Stimulated activated CD4-positive, alpha-beta T cell treated with anti-CD3 and anti-CD28 coated beads, Interleukin-4, amount 100 ng/mL, for 48 hours (primary cell): ENCODE measurements around the gene ULK4.
"Not testable (repeated sequence)": the region's sequence is repeated elsewhere in the genome, so short reads cannot be mapped to it uniquely, and the experiment has no call there.

ENCODE experiments used
- DNase-seq, 2 donors: peaks; one replicate each; pipeline ENCODE4 v3.0.0-alpha.2; 2020; ENCODE audit warnings: low read depth in 2 of 2

Gene ULK4

DNA sequence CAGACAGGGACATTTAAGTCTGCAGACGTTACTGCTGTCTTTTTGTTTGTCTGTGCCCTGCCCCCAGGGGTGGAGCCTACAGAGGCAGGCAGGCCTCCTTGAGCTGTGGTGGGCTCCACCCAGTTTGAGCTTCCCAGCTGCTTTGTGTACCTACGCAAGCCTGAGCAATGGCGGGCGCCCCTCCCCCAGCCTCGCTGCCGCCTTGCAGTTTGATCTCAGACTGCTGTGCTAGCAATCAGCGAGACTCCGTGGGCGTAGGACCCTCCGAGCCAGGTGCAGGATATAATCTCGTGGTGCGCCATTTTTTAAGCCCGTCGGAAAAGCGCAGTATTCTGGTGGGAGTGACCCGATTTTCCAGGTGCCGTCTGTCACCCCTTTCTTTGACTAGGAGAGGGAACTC is 314.2 kb downstream of the ULK4 start:
- not testable (repeated sequence) for DNase-seq

DNA sequence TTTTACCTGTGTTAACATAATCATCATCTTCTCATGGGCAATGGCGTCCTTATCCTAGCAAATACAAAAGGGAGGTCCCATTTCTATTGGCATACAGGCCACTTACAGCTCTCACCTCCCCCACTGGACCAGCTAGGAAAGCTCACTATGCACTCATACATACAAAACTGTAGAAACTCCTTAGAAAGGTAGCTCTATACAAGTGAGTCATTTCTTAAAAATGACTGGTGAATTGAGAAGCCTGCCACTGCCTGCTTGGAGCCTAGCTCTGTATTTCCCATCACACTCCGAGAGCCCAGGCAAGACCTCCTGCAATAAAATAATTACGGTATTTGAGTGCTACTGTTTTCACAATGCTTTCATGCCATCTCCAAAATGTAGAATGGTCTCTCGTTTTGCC is 321.8 kb downstream of the ULK4 start:
- no peak for DNase-seq

DNA sequence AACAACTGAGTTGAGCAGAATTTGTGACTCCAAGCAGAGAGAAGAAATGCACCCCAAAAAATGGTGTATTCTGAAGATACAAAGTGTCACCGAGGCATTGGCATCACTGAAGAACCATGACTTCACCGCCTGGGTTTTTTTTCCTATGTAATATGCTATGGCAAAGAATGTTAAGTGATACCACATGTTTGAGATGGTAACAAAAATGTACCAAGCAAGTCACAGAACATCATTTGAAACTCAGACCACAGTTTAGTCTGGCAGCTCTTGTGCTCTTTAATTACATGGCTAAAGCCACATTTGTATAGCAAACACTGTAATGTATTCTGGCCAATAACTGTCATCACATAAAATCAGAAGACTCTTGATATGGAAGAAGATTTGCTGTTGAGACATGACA is 323.5 kb downstream of the ULK4 start:
- no peak for DNase-seq

DNA sequence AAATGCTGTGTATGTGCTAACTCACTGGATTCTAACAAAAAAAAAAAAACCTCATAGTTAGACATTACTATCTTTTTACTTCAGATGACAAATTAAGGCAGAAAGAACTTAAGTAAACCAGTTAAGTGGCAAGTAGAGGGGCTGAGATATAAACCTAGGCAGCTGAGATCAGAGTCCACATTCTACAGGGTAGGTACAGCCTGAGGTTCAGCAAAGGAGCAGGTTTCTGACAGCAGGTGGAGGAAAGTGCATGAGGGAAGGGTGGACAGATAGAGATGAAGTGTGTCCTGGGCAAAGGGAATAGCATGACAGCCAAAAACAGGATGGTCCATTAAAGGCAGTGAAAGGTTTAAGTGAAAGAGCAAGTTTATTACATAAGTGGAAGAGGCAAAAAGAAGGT is 329.2 kb downstream of the ULK4 start:
- DNase-seq = no peak

DNA sequence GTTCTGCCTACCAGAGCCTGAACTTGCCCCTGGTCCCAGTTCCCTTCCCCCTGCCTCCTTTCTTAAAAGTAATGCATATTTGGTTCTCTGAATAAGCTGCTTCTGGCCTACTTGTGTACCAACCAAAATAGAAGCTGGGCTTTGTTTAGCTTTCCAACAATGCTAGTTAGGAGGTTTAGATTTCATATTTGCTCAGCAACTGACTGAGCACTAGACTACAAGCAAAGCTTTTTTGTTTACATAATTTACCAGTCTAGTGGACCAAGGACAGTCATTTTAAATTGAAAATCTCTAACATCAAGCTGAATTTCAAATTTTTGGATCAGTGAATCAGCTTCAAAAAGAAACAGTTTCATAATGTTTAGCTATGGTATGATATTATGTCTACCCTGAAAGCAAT is 331.2 kb downstream of the ULK4 start:
- DNase-seq = no peak

DNA sequence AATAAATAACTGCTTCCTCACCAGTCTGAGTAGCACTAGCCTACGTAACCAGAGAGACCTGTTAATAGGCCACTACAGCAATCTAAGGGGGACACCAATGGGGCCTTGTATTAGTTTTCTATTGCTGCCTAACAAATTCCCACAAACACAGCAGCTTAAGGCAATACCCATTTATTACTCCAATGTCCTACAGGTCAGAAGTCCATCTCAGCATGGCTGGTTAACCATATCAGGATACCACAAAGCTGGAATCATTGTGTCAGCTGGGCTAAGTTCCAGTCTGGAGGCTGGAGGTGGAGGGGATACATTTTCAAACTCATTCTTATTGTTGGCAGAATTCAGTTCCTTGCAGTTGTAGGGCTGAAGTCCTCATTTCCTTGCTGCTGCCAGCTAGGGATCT is 331.9 kb downstream of the ULK4 start:
- DNase-seq = no peak

DNA sequence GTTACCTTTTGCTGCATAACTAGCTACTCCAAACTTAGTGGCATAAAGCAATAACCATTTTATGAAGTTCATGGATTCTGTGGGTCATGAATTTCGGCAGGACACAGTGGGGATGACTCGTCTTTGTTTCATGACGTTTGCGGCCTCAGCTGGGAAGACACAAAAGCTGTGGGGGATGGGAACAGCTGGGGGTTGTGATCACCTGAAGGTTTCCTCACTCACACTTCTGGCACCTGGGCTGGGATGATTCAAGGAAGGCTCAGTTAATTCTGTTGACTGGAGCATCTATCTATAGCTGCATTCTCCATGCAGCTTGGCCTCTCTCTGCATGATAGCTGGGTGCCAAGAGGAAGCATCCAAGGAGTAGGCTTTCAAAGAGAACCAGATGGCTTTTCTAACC is 332.8 kb downstream of the ULK4 start:
- DNase-seq = no peak

DNA sequence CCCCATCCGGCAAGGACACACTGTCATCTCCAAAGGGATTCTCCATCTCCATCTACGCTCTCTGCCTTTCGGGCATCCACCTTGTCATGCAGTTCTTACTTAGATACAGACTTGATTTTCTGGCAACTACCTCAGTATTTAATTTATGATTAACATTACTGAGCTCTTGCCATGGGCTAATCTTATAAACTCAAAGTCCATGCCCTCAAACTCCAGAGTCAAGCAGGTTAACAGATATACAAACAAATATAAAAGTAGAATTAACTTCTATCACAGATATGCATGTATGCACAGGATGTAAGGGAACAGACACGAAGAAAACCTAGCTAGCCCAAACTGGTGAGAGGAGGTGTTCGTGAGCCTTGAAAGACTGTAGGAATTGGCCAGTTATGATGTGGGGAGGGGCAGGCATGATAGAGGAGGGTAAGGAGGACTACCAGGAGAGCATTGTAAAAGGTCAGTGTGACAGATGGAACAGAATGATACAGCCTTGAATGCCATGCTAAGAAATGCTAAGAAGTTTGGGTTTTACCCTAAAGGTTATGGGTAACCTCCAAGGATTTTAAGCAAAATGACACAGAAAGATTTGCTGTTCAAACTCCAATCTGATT is 334.3 kb downstream of the ULK4 start:
- DNase-seq = no peak

DNA sequence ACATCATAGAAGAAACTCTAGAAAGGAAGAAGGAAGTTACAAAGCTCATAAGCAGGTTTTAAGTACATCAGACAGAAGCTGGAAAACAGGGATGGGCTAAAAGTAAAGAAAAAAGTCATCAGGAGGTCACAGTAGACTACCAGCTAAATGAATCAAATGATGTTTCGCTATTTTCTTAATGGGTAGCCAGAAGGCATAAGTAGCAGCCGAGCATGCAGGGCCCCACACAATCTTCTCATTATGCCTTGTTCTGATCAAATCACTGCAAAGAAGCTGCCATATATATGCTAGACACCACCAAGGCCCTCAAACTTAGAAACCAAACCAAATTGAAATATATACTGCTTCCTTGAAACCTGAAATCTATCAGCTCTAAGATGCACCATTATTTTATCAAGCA is 349.1 kb downstream of the ULK4 start:
- DNase-seq = no peak

DNA sequence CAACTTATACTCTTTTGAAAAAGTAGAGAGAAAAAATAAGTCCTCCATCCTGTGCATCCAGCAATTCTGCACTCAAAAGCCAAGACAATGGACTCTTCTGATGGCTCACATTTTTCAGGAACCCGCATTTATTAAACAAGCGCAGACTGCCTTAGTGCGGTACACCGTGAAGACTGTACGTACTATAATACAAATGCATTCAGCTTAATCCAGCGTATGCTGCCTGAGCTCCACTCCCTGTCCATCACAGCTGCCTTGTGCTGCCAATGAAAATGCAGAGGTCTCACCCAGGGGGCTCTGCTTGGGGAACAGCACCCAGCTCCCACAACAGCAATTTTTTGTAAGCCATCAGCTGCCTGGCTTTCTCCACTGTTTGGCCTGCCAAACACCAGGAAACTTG is 350.9 kb downstream of the ULK4 start:
- DNase-seq = no peak

DNA sequence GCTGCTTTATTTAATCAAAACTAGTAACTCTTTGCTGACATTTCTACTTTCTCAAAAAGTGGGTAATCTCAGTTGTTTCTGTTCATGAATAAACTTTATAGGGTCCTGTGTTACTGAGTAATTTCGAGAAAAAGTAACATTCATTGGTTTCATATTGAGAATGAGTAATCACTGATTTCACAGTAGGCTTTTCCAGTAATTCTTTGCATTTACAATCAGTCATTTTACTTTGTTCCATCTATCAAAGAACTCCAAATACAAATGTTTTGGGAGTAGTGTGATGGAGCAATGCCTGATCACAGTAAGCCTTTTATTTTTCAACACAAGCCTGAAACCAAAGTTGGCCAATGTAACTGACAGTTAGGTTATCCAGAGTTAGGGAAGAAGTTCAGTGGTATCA is 353.6 kb downstream of the ULK4 start:
- DNase-seq = no peak

DNA sequence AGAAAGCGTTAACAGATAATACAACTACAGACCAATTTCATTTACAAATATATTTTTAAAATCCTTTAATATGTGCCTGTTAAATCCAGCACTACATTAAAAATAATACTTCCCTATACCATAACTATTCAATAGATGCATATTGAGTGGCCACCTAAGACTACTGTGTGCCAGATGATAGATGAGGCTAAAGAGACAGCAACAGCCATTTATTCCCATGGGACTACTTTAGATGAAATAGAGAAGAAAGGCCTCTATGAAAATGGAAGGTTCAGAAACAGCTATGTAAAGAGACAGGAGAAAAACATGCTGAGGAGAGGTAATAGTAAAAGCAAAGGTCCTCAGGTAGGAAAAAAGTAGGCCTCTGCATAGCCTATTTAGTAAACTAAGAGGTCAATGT is 358.1 kb downstream of the ULK4 start:
- DNase-seq = no peak

DNA sequence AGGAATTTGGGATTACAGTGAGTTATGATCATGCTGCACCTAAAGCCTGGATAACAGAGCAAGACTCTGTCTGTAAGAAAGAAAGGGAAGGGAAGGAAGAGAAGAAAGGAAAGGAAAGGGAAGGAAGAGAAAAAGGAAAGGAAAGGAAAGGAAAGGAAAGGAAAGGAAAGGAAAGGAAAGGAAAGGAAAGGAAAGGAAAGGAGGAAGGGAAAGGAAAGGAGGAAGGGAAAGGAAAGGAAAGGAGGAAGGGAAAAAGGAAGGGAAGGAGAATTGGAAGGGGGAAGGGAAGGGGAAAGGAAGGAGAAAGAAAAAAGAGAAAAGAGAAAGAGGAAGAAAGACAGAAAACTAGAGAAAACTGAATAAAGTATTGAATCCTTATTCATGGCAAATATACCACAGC is 359.8 kb downstream of the ULK4 start:
- DNase-seq = no peak

DNA sequence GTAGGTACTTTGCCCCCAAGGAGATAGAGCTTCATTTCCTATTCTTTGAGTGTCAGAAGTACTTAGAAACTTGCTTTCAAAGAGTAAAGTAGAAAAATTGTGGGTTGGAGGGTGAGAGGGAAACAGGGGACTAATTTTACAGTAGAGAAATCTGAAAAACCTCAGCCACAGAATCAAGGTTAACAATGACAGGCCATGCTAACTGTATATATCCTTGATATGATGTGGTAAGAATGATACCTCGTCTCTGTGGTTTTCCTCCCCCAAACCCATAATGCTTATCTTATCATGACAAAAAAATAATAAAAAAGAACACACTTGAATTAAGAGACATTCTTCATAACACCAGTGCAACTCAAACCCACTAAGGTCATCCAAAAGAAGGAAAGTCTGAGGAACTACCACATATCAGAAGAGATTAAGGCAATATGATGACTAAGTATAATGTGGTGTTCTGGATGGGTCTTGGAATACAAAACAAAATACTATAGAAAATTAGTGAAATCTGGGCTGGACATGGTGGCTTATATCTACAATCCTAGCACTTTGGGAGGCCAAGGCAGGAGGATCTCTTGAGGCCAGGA is 360.4 kb downstream of the ULK4 start:
- no peak for DNase-seq

DNA sequence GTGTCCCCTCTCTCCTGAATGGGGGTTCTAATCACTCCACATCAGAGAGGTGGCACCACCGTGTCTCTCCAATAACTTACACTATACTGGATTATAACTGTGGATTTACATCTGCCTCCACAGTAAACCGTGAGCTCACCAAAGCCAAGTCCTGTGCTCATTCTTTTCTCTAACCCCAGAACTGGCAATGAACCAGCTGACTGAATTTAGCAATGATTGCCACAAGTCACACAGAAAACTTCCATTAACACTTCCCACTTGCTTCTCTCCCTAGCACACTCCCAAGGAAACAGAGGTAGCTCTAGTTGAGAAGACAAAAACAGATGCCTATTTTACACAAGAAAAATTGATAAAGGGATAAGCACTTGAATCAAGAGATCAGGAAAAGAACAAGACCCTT is 361.3 kb downstream of the ULK4 start:
- DNase-seq = no peak

DNA sequence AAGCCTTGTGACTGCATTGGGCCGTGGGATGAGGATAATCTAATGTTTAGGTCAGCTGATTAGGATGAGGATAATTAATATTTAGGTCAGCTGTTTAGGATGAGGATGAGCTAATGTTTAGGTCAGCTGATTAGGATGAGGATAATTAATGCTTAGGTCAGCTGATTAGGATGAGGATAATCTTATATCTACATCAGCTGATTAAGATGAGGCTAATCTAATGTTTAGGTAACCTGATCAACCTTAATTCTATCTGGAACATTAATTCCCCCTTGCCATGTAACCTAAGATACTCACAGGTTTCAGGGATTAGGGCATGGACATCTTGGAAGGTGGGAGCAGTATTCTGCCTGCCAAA is 362.8 kb downstream of the ULK4 start:
- DNase-seq = no peak

DNA sequence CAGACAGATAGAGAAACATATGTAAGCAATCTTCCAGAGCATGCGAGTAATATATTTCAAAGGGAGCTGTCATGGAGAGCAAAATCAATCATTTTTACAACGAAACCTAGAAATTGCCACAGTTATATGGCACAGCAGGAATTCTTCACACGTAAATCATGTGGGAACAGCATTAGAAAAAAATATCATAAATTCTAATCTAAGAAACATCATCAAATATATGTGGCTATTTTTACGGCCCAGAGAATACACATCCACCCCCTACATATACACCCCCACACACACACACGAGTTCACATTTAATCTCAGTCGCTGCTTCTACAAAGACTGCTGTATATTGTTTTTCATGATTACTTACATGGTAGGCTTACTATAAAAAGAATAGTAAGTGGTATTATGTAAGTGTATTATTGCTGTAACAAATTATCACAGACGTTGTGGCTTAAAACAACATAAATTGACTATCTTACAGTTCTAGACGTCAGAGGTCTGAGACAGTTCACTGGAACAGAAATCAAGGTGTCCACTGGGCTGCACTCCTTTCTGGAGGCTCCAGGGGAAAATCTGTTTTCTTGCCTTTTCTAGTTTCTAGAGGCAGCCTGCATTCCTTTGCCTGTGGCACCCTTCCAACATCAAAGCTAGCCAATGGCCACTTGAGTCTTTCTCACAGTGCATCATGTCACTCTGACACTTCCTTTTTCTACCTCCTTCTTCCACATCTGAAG is 363.3 kb downstream of the ULK4 start:
- no peak for DNase-seq

DNA sequence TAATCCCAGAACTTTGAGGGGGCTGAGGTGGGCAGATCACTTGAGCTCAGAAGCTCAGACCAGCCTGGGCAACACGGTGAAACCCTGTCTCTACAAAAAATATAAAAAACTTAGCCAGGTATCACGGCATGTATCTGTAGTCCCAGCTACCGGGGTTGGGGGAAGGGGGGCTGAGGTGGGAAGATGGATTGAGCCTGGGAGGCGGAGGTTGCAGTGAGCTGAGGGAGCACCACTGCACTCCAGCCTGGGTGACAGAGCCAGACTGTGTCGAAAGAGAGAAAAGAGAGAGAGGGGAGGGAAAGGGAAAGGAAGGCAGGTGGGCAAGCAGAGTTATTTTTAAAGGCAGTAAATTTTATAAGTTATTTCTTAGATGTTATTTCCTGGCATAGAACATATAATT is 368.1 kb downstream of the ULK4 start:
- DNase-seq = no peak

DNA sequence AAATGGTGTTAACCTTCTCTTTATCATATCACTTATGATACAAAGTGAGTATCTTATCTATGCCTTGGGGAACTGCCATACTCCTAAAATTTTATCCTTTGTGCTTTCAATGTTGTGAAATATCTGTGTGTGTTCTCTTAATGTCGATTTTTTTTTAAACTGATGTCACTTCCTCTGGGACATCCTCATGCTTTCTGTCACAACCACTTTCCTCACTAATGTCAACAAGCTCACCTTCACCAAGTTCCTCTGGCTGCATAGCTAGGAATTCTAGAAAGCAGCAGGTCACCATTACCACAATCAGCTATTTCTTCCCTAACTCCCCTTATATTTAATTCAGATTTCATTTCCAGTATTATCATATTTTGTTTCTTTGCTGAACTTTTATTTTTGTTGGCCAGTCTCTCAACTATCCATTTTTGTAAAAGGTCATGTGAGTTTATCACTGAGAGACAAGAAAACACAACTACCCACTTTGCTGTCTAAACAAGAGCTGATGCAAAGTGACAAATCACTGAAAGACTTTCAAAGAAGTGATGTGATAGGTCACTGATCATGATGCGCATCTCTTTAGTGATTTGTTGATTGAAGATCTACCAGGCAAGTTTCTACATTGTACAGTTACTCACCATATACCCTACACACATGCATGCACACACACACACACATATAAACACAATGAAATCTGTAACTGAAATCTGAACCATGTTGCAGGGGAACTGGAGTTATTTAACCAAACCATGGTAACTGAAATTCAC is 369.0 kb downstream of the ULK4 start:
- DNase-seq = no peak

DNA sequence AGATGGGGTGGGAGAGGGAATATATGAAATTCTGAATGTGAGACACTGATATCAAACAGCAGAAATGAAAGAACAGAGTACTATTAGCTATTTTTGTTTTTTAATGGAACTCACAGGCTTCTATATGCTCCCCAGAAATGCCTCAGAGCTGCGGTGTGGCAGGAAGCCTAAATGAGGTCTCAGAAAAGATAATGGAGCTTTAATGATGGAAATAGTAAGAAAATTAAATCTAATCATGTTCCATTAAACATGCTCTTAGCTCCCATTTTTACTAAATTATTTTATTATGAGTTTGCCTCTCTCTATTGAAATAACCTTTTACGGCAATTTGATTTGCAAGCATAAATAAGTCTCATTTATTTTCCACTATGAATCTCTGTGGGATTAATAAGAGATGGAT is 378.9 kb downstream of the ULK4 start:
- DNase-seq = no peak

DNA sequence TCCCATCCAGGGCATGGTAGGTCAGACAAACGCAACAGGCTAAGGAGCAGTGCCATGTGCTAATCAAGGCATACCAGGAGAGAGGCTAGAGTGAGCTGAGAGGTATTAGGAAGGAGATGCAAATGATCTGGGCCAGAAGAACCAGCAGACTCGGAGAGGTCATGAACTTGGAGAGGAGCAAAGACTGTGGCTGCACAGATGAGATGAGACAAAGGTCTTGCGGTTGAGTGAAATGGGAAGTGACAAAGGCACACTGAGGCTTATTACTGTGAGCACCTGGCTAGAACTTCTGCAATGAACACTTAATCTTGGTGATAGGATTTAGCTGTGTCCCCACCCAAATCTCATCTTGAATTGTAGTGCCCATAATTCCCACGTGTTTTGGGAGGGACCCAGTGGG is 380.2 kb downstream of the ULK4 start:
- DNase-seq = no peak

DNA sequence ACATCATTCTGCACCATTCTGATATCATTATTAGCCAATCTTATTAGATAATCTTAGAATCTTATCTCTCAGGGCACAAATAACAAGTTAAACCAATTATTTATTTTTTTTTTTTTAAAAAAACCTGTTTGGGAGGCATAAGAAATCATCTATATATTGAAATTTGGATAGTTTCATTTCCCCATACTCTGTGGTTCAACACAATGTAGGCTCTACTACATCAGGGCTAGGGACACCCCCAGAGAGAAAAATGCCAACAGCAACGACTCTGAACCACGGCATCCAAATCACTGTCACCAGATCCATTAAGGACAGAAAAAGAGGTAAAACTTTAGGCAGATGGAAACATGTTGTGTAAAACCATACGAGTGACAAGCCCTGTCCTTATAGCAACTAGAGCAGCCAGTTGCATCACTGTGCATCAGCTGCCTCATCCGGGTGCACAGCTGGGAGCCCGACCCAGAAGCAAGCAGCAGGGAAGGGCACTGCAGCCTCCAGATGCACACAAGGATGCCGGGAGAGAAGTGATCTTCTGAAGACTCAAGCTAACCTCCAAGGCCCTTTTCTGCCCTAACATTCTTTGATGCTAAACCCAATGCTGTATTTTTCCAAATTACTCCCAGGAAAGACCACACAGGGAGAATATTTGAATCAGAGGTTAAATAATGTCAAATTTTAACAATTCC is 381.5 kb downstream of the ULK4 start:
- DNase-seq = no peak
